RPMI7951 (cell line): ENCODE data around the gene BCL2. TPM values are rescaled to one million over a fixed set of nuclear protein-coding genes. Genes with fewer than 3 reads are reported as not detected.
"Not testable (repeated sequence)": the region's sequence is repeated elsewhere in the genome, so short reads cannot be mapped to it uniquely, and the experiment has no call there.

ENCODE experiments used
- DNase-seq: peaks from one replicate; pipeline ENCODE4 v3.0.0-alpha.2; 2012; ENCODE audit warnings: low read depth
- total RNA-seq: library from RNA; depleted of rRNA; stranded (reverse); fragments of >200 nt; shearing (Covaris generic); gene quantifications from 2 replicates; pipeline ENCODE4 v1.2.3, GENCODE V29; 2014

BCL2 gene
- total RNA-seq, 1 experiment from 2014 or later: 0.84 TPM

DNA sequence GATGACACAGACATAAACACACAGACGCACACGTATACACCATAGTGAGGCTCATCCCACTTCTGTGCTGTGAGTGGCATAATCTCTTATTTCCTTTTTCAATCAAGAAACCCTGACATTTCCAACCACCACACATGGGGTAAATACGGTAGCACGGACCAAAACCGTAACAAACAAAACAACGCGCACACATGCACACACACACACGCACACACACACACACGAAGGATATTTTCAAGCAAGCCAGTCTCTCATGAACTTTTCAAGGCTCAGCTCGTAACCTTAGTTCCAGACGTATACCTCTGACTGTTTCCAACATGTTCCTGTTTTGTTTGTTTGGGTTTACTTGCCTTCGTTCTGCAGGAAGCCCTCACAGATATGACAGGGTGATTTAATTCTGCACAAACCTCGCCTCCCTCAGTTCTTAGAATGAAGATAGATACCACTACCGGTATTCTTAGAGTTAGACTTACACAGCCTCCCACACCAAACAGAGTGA, 119.8 kb downstream of the BCL2 start:
- no peak for DNase-seq

DNA sequence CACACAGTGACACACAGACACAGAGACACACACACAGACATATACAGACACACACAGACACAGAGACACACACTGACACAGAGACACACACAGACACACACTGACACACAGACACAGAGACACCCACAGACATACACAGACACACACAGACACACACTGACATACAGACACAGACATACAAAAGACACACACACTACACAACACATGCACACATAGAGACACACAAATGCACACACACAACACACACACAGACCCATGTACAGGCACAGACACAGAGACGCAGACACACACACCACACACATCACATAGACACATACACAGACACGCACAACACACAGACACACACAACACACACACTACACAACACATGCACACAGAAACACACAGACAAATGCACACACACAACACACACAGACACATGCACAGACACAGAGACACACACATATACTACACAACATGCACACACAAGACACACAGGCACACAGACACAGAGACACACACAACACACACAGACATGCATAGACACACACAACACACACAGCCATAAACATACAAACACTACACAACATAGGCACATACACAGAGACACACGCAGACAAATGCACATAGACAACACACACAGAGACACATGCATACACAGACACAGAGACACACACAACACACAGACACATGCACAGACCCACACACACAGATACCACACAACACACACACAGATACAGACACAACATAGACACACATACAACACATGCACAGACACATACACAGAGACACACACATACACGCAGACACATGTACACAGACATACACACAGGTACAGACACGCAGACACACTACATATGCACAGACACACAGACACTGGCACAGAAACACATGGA, 120.5 kb downstream of the BCL2 start:
- DNase-seq: no peak

DNA sequence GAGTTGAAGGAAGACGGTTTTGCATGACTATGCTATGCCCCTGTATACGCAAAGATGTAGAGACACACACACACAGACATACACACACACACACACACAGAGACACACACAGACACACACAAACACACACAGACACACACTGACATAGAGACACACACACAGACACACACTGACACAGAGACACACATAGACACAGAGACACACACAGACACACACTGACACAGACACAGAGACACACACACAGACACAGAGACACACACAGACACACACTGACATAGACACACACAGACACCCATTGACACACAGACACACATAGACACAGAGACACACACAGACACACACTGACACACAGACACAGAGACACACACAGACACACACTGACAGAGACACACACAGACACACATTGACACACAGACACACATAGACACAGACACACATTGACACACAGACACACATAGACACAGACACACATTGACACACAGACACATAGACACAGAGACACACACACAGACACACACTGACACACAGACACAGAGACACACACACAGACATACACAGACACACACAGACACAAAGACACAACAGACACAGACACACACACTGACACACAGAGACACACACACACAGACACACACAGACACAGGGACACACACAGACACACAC, 121.3 kb downstream of the BCL2 start:
- DNase-seq: no peak

DNA sequence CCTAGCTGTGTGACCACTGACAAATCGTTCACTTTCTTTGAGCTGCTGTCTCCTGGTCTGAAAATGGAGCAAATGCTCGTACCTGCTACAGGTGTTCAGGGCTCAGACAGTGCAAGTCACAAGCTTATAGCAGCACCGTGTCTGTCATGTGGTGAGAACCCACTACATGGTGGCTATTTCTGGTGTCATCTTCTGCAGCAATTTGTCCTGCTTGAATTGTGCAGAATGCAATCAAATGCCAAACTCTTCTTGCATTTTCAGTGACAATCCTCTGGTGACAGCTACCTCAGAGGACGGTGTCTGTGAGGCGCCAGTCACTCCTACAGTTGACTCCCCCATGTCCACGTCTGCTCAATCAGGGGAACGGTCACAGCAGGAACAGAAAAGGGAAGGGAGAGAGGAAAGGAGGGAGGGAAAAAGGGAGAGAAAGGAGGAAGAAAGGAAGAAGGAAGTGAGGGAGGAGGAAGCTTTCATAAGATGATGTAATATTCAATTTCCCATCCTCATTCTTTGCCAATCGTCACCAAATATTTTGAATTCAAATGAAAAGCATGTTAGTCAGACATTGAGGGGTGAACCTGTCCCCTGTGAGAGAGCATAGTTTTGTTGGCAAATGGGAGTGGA, 122.2 kb downstream of the BCL2 start:
- DNase-seq: no peak

DNA sequence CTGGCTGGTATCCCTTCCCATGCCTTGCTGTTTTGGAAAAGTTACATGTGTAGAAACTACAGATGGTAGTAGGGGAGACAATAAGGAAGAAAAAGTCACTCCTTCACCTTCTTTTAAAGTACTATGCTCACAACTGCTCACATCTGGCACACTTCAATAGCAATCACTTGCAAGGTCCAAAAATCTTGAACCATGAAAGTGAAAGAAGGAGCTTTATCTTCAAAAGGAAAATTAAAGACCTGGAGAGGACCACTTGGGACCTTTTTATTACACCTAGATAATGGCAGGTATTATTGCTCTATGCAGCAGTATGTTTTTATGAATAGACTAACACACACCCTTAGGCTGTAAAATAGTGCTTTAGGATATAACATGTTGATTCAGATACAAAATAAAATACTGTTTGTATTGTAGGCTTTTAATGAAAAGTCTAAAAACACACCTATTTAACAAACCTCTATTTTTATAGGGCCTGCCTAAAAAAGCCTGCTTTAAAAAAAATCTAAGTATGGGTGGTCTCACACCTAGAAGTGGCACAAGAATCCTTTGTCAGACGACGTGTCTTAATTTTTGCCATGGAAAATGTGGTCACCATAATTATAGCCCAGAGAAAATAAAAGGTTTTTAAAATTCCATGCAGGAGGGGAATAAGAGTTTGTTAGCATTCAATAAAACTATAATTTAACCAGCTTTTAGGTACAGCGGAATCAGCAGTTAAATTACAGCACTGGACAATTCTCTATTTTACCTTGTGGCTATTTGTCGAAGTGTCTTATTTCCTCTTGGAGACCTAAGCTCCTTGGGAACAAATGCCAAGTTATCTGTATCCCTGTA, 124.0 kb downstream of the BCL2 start:
- DNase-seq: no peak

DNA sequence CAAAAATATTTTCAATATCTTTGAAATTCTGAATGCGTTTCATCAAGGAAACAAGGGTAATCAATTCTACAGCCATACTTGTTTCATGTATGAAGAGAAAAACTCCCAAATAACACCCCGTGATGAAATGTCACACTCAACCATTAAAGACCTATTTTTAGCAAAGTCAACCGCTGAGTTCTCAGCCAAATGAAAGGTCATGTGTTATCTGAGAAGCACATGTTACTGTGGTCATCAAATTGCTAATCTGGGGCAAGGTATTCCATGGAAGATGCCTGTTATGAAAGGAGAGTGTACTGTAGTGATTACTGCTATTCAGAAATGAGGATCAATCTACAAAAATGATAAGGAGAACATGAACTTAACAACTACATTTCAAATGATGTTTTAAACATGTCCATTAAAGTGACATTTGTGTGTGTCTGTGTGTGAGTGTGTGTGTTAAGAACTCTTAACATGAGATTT, 126.7 kb downstream of the BCL2 start:
- DNase-seq: no peak

DNA sequence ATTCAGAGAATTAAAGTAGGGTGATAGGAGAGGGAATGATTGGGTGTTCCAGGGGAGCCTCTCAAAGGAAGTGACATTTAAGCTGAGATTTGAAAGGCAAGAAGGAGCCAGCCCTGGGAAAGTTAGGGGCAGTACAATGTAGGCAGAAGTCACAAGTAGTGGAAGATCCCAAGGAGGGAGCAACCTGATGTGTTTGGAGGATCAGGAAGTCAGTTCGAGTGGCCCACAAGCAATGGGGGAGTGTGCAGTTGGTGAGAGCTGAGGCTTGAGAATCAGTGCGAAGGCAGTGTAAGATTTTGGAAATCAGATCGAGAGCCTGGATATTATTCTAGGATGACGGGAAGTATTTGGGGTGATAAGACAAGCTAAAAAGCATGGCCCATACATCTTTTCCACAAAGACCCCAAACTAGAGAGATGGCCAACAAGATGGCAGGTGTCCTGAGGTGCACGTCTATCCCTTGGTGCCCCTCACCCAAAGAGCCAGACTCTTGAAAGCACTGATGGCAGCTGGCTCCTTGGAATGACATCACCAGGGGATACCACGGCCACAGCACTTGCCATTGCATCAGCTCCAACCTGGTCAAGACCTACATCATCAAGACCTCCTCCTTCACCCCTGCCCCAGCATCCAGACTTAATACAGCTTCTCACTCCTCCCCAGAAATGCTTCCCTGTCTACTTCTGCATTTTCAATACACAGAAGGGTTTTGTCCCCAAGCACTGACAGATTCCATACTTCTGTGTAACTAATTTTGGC, 127.3 kb downstream of the BCL2 start:
- DNase-seq: no peak

DNA sequence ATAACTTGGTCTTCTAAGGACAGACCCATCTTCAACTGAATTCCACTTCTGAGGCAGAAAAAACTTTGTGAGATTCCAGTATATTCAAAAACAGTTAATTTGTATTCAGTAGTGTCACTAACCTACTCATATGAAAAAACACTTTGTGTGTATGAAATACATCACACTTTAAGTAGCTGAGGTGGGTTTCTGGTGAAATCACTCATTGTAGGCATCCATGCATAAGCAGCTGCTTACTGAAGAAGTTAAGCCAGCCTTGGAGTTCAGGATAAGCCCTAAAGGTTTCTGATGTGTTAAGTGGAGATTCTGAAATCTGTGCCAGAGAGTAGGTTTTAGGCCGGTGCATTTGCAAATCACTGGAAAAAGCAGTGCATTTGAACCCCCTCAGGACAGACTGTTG, 128.2 kb downstream of the BCL2 start:
- no peak for DNase-seq

DNA sequence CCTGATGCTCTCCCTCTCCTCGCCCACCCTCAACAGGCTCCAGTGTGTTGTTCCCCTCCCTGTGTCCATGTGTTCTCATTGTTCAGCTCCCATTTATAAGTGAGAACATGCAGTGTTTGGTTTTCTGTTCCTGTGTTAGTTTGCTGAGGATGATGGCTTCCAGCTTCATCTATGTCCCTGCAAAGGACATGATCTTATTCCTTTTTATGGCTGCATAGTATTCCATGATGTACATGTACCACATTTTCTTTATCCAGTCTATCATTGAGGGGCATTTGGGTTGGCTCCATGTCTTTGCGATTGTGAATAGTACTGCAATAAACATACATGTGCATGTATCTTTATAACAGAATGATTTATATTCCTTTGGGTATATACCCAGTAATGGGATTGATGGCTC, 128.7 kb downstream of the BCL2 start:
- DNase-seq: not testable (repeated sequence)

DNA sequence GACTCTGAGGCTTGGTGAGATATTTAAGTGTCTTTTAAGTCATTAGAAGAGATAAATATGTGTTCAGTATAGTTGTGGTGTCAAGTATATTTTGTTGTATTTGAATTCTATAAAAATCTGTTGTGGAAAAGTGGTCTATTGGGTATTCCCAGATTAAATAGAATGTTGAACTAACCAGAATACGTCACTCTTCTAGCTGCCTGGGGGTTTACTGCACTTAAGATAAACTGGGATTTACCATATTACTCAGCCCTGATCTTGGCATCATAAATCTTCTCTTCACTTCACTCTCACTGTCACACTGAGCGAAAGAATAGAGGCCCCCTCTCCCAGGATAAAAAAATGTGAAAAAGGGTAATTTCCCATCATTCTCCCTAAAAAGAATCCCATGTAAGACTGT, 129.8 kb downstream of the BCL2 start:
- no peak for DNase-seq

DNA sequence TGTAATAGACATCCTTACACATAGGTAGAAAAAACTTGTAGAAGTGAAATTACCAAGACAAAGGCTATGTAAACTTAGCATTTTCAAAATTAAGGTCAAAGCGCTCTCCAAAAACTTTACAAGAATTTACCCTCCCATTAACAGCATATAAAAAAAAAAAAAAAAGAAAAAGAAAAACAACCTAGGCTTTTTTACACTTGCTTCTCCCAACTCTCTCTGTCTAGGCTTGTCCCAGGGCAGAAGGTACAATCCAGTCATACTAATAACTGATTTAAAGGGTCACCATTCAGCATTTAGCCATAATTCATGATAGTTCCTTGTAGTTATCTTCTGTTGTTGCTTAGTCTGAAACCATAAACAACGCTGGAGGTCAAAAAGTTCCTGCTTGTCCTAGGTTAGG, 130.5 kb downstream of the BCL2 start:
- DNase-seq: no peak

DNA sequence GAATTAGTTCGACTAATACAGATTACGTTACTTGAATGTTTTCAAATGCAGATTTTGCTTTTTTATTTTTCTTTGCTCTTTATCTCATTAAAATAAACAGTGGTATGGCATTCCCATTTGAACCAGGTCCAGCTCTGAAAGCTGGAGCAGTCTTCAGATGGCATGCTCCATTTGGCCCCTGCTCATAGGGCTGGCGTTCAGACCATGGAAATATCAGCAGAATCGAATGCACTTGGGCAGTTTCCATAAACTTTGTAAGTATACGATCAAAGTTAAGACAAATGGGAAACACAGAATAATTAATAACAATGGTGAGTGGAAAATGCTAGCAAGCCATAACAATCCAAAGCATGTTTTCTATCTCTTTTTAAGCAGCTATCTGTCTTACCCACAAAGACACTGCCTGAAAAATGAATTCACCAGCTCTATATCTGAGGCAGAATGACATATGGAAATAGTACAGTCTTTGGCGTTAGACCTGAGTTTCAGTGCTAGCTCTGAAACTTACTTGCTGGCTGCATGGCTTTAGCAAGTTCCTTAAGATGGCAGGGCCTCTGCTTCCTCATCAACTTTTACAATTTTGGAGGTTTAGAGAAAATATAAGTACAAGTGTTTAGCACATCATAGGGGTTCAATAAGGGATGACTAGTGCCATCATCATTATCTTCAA, 131.6 kb downstream of the BCL2 start:
- DNase-seq: no peak

DNA sequence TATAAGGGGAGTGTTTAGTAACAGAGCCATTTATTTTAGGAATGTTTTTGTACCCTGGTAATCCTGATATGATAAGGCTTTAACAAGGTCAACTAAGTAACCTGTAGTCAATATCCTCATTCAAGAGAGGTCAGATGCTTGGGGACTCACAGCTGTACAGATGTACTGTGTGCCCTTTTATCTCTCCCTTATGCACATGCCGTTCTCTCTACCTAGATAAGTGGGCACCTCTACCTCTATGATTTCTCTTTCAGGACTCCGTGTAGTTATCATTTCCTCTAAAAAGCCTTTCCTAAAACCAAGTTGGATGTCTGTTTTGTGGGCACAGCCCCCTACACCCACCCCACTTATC, 132.4 kb downstream of the BCL2 start:
- no peak for DNase-seq

DNA sequence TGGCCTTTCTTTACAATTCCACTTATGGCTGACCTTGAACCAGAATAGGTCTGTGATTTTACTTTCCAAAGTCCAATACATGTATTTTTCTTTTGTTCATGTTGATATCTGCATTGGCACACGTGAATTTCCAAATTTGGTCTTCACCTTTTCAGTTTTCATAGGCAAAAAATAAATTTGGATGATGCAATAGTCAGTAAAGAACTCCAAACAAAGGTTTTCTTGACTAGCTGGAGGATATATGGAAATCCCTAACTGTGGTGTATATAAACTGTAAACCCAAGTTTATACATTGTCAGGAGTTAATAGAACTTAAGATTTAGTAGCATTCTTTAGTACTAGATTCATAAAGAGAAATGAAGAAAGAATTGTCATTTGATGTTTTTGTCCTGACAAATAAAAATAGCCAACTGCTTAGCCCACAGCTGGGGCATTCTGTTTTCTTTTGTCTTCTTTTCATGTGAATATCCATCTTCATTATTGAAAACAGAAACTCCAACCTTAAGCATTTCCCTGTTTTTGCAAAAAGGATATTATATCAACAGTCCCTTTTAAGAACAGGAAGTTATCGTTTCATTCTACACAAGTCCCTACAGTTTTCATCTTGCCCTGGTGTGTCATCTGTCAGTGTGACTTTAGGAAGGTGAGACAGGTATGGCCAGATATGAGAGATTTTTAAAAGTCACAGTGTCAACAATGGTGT, 132.9 kb downstream of the BCL2 start:
- no peak for DNase-seq

DNA sequence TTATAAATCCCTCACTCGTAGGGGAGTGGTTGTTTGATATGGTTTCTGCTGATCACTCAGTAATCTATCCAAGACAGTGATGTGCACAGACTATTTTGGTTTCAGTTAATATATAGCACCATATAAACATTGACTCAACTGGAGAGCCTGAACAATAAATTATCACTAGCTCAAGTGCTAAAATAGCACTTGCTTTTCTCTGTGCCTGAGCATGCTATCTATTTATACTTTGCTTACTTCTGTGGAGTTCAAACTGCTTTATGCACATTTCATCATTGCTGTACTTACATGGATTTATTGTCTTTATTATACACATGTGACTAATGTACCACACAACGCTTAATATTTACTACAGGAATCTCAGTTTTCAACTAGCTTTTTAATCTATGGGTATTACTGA, 133.6 kb downstream of the BCL2 start:
- DNase-seq: no peak

DNA sequence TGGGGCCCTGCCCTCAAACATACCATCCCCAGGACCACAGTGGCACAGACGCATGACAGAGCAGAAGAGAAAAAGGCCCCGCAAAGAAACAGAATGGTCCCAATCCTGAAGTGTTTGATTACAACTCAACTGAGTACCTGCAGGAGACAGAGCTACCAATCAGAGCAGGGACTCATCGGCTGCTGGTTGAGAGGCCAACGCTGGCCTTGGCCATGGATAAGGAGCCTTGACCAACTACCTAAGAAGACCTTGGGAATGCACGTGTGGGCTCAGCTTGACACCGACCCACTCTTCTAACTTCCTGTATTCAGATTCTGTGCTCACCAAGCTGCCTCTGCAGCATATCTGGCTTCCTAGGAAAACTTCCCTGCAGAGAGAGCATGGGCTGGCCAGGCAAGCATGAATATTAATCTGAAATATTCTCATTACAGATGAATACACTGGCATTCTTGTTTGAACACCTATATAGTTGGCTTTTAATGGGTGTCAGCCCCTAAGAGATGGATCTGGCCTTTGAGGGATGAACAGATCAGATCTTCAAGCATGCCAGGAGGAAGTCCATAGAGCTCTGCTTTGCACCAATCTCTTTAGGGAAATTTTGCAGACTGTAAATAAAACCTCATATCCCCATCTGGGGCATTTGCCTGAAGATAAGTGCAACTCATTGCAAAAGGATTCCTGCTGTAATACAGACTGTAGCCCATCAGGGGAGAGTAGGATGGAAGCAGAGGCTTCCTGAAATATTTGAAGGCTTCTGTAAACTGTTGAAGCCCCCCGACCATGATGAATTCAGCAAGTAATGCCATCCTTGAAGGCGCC, 135.4 kb downstream of the BCL2 start:
- DNase-seq: no peak

DNA sequence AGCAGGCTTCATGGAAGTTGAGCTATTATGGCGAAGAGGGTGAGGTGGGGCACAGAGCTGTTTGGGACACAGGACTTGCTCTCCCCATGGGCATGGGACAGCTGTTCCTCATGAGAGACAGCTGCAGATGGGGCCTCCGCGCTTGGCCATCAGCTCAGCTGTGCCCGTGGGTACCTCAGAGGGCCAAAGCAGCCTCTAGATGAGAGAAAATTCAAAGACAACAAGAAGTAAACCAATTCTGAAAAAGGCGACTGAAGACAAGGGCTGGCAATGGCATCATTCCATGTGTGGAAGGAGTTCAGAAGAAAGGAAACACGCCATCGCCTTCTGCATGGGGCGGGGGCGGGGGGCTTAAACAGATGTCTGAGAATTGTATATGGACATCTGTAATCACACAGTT, 136.2 kb downstream of the BCL2 start:
- DNase-seq: no peak

DNA sequence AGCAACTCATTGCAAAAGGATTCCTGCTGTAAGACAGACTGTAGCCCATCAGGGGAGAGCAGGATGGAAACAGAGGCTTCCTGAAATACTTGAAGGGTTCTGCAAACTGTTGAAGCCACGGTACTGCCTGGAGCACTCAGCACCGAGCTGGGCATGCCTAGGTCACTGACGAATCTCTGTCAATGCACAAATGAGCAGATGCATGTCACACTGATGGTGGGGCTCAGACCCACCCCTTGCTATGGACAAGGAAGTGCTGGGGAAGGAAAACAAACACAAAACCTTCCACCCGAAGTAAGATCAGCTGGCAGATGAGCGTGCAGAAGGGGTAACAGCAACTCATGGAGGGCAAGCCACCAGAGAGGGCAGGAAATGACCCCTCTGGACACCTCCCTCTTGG, 136.7 kb downstream of the BCL2 start:
- DNase-seq: no peak

DNA sequence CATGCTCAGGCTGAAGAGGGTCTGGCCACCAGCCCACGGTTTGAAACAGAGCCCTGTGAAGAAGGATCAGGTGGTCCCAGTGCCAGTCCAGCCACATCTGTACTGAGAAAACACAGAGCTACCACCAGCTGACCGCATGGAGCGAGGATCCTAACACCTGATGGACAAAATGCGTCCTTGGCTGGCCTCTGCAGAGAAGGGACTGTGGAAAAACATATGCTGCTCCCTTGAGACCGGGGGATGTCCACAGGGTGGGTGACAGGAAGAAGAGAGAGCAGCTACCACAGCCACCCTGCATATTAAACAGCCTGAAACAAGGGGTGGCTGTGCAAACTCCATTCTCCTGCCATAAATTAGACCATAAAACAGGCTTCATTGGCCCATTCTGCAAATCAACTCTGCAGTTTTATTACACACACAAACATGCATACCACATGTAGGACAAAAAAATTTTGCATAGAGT, 137.2 kb downstream of the BCL2 start:
- no peak for DNase-seq
